Naive thymus-derived CD8-positive, alpha-beta T cell (primary cell): ENCODE data around the gene TAOK2. TPM values are rescaled to one million over a fixed set of nuclear protein-coding genes. Genes with fewer than 3 reads are reported as not detected.

Source experiments
- ATAC-seq, 2 donors: fragments of 150-1000 bp; cut with Tn5 transposase in 1 of 2; sonication (Bioruptor Pico), chemical (Tn5 transposase) in 1 of 2; 1 replicate in 1 of 2; 2 replicates in 1 of 2; pipeline ENCODE4 v1.10.0; 2021; ENCODE audit warnings: mild to moderate bottlenecking in 2 of 2, moderate library complexity in 2 of 2
- POLR2A ChIA-PET: fragments of 350-600 bp; sonication (Branson Sonifier 250); formaldehyde crosslinking; loops from one replicate; lab custom pipeline; 2021; ENCODE audit warnings: antibody characterized with exemption; lab: Charles Lee
- DNase-seq, 10 donors: peaks; one replicate each; pipeline versions ENCODE4 v3.0.0 to v3.0.0-alpha.2; 2020 to 2022
- H3K27ac Mint-ChIP-seq, 10 donors: one replicate each; pipeline ENCODE4 v1.8.0; 2020 to 2022; ENCODE audit warnings: mild to moderate bottlenecking in 10 of 10, mixed read lengths in 10 of 10, moderate library complexity in 4 of 10, inconsistent platforms in 1 of 10
- H3K27me3 Mint-ChIP-seq, 5 donors: one replicate each; pipeline ENCODE4 v1.8.0; 2021 to 2022; ENCODE audit warnings: mixed read lengths in 5 of 5
- H3K36me3 Mint-ChIP-seq, 3 donors: one replicate each; pipeline ENCODE4 v1.8.0; 2020 to 2022; ENCODE audit warnings: mixed read lengths in 3 of 3, mild to moderate bottlenecking in 2 of 3, inconsistent platforms in 1 of 3
- H3K4me1 Mint-ChIP-seq, 4 donors: one replicate each; pipeline ENCODE4 v1.8.0; 2021 to 2022; ENCODE audit warnings: mixed read lengths in 4 of 4
- H3K4me3 Mint-ChIP-seq, 10 donors: one replicate each; pipeline ENCODE4 v1.8.0; 2020 to 2022; ENCODE audit warnings: mild to moderate bottlenecking in 10 of 10, mixed read lengths in 10 of 10, moderate library complexity in 6 of 10, inconsistent platforms in 1 of 10
- H3K9me3 Mint-ChIP-seq, 9 donors: one replicate each; pipeline ENCODE4 v1.8.0; 2020 to 2022; ENCODE audit warnings: mixed read lengths in 9 of 9, mild to moderate bottlenecking in 3 of 9, inconsistent platforms in 1 of 9, moderate library complexity in 1 of 9
- polyA plus RNA-seq, 3 donors: library from polyadenylated mRNA; unstranded; fragments of 300-500 nt; fragmentation: Illumina TruSeq; gene quantifications; one replicate each; pipeline ENCODE4 v1.2.3, GENCODE V29; 2021
- total RNA-seq, 8 experiments: library from RNA in 2 of 8; stranded (reverse) in 2 of 8; gene quantifications; one replicate each; pipeline ENCODE4 v1.2.3 and lab custom pipeline; 2021 to 2026

TAOK2 gene
- total and polyA plus RNA-seq, 5 experiments from 2014 or later = 2.6 to 42.6 (median 6.6) TPM

DNA sequence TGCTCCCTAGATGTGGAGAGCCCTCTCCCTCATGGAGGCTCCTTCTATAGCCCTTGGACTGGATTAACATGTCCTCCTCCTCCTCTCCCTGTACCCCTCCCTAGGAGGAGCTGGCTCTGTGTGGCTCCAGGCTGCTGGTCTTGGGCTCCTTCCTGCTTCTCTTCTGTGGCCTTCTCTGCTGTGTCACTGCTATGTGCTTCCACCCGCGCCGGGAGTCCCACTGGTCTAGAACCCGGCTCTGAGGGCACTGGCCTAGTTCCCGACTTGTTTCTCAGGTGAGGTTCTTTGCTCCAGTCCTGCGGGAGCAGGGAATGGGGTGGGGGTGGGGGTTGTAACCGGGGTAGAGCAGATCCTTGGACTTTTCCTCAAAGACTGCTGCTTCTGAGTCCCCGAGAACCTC, 2.4 kb upstream of the TAOK2 start:
- no peak for DNase-seq
- Mint-ChIP-seq H3K9me3 (no peaks in the 10 kb centered on the region), H3K4me3 (no peak overlapping the region), H3K4me1 (peaks cover 20 to 34% (median 30%) of the 10 kb centered on the region in 4 donors), H3K27me3 (no peaks in the 10 kb centered on the region), H3K36me3 (peaks cover 6 to 26% (median 7%) of the 10 kb centered on the region in 3 donors), H3K27ac (peak overlapping the region in 2 of 10 donors; percentile 46 to 66)
- no peak for ATAC-seq
- POLR2A ChIA-PET = interaction anchor here (2.8 kb wide), 1 partner anchor 9 kb away, joined by 43 read pairs; the partner anchor contains the start of gene TMEM219

DNA sequence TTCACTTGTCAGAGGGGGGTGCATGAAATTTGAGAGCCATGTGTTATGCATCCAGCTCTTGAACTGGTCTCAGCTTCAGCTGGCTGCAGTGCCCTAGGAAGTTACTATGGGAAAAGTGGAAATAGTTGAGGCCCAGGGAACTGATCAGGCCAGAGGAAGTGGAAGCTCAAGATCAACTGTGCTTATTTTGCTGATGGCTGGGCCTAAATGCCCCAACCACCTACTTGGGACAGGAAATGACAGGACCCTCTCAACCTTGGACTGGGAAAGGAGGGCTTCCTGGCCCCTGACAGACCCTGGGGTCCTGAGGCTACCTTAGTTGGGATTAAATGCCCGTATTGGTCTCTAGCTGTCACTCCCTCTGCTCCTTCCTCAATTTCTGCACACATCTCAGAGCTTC, 1.2 kb upstream of the TAOK2 start:
- DNase-seq (no peak), ATAC-seq (no peak)
- Mint-ChIP-seq H3K4me3 (peak overlapping the region; percentile 1 to 98 (median 95)), H3K9me3 (no peaks in the 10 kb centered on the region), H3K36me3 (peaks cover 6 to 22% (median 7%) of the 10 kb centered on the region in 3 donors), H3K4me1 (peaks cover 20 to 43% (median 40%) of the 10 kb centered on the region in 4 donors), H3K27ac (peak overlapping the region in 9 of 10 donors; percentile 48 to 96 (median 91)), H3K27me3 (no peaks in the 10 kb centered on the region)
- POLR2A ChIA-PET = interaction anchor here (0.6 to 2.8 kb wide), 7 partner anchors 11 to 301 kb away, joined by 3 to 43 read pairs (median 8); partner anchors contain the start of genes ALDOA, HIRIP3, INO80E and KCTD13

DNA sequence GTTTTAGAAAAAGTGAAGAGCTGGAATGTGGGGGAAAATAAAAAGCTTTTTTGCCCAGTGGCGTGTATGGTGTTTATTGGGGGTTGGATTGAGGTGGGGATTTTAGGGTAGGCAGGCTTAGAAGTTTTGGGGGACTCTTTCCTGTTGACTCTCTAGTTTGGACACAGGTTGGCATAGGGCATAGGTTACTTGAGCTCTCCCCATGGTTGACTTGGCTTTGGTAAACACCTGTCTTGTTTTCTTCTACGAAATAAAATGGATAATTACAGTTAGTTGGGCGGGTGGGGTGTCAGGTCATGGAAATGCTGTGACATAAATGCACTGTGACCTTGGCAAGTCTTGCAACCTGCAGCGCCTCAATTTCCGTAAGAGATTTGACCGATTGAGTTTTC, 680 bp upstream of the TAOK2 start:
- Mint-ChIP-seq H3K27me3 (no peaks in the 10 kb centered on the region), H3K9me3 (no peaks in the 10 kb centered on the region), H3K4me3 (peak overlapping the region; percentile 82 to 98 (median 95)), H3K27ac (peak overlapping the region; percentile 48 to 96 (median 91)), H3K36me3 (peaks cover 6 to 25% (median 7%) of the 10 kb centered on the region in 3 donors), H3K4me1 (peaks cover 20 to 43% (median 40%) of the 10 kb centered on the region in 4 donors)
- DNase-seq = no peak
- no peak for ATAC-seq
- POLR2A ChIA-PET = interaction anchor here (0.6 to 2.8 kb wide), 19 partner anchors 8 to 445 kb away, joined by 3 to 43 read pairs (median 4); partner anchors contain the start of genes ALDOA, ASPHD1, CDIPT and HIRIP3

DNA sequence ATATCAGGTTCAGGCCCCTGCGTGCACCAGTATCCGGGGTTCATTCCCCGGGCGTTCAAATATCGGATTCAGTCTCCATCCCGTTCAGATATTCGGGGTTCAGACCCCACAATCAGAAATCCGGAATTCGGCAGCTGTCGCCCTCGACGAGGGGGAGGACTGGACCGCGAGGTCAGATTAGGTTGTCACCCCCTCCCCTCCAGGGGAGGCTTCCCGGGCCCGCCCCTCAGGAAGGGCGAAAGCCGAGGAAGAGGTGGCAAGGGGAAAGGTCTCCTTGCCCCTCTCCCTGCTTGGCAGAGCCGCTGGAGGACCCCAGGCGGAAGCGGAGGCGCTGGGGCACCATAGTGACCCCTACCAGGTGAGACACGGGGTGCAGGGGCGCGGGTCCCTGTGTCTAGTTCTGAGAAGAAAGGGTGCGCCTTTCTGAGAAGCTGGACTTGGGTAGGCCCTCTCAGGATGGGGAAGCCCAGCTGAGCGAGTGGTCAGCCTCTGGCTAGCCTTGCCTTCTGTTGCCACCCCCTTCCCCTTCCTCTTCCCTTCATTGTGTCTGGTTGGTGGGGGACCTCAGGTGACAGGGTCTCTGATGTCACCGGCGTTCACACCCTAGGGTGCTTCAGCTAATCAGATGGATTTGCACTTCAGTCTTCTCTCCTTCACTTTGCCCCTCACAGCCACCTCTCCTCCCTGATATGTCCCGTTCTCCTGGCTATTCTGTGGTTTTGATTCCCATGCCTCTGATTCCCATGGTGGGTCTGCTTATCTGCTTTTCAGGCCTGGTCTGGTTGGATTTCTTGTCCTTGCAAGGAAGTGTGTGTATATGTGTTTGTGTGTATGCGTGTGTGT, 844 bp downstream of the TAOK2 start:
- Mint-ChIP-seq H3K36me3 (peaks cover 0 to 26% (median 9%) of the 10 kb centered on the region in 3 donors), H3K27ac (peak overlapping the region; percentile 66 to 96 (median 90)), H3K27me3 (no peaks in the 10 kb centered on the region), H3K4me1 (peaks cover 19 to 43% (median 39%) of the 10 kb centered on the region in 4 donors), H3K9me3 (no peaks in the 10 kb centered on the region), H3K4me3 (peak overlapping the region; percentile 82 to 98 (median 95))
- DNase-seq = peak in 3 of 10 donors; percentile 9 to 23 (median 15)
- ATAC-seq = no peak
- POLR2A ChIA-PET = interaction anchor here (0.8 to 2.8 kb wide), 7 partner anchors 13 to 168 kb away, joined by 3 to 29 read pairs (median 6); partner anchors contain the start of genes ALDOA, KCTD13, MAZ and TMEM219

DNA sequence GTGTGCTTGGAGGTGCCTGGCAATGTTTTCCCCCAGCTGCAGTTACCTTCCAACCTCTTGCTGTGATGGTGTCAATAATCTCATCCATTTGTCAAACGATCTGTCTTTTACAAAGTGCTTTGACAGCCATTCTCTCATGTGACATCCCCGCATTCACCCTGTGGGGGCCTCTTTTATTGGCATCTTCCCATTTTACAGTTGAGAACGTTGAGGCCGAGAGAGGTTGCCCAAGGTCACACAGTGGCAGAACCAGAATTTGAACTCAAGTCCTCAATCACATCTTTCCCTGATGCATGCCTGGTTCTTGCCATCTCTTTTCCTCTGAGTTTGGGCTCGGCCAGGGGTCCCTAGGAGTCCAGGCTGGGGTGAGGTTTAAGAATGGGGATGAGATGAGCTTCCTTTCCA, 1.5 kb downstream of the TAOK2 start:
- DNase-seq = no peak
- Mint-ChIP-seq H3K36me3 (peaks cover 0 to 31% (median 9%) of the 10 kb centered on the region in 3 donors), H3K27ac (peak overlapping the region; percentile 43 to 94 (median 88)), H3K27me3 (no peaks in the 10 kb centered on the region), H3K4me3 (peak overlapping the region; percentile 82 to 98 (median 95)), H3K4me1 (peaks cover 19 to 43% (median 39%) of the 10 kb centered on the region in 4 donors), H3K9me3 (no peaks in the 10 kb centered on the region)
- POLR2A ChIA-PET = interaction anchor here (0.8 to 2.8 kb wide), 5 partner anchors 13 to 50 kb away, joined by 3 to 29 read pairs (median 7); partner anchors contain the start of genes KCTD13 and TMEM219
- ATAC-seq = no peak

DNA sequence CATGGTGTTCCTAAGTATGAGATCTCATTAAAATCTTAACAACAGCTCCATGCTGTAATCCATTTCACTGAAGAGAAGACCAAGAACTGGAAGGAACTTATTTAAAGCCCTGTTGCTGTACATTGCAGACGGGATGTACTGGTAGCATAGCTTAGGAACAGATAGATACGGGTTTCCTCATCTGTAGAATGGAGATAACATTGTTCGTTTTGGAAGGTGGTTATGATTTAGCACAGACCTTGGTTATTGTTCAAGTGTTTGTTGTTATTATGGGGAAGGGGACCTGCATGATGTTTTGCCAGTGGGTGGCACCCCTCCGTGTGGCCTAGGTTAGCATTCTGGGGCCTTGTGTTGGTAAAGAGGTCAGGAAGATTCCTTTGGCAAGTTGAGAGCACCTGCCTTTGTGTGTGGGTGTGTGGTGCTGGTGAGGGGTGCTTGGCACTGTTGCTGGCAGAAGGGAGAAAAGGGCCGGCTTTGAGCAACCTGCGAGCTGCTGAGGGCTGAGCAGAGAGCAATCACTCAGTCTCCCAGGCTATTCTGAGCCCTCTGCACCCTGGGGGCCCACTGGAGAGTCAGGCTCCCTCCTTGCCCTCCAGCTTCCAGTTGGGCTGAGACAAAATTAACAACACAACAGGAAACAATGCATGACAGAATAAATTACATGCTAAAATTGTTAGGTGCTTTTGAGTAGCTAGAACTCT, 2.3 kb downstream of the TAOK2 start:
- Mint-ChIP-seq H3K27me3 (no peaks in the 10 kb centered on the region), H3K36me3 (peaks cover 0 to 31% (median 5%) of the 10 kb centered on the region in 3 donors), H3K27ac (peak overlapping the region; percentile 50 to 92 (median 85)), H3K4me1 (peaks cover 19 to 43% (median 39%) of the 10 kb centered on the region in 4 donors), H3K9me3 (no peaks in the 10 kb centered on the region), H3K4me3 (peak overlapping the region in 9 of 10 donors; percentile 82 to 98 (median 95))
- no peak for ATAC-seq
- no peak for DNase-seq
- POLR2A ChIA-PET = interaction anchor here (0.6 to 1.7 kb wide), 4 partner anchors 14 to 154 kb away, joined by 3 to 7 read pairs (median 6); partner anchors contain the start of genes KCTD13 and TMEM219

DNA sequence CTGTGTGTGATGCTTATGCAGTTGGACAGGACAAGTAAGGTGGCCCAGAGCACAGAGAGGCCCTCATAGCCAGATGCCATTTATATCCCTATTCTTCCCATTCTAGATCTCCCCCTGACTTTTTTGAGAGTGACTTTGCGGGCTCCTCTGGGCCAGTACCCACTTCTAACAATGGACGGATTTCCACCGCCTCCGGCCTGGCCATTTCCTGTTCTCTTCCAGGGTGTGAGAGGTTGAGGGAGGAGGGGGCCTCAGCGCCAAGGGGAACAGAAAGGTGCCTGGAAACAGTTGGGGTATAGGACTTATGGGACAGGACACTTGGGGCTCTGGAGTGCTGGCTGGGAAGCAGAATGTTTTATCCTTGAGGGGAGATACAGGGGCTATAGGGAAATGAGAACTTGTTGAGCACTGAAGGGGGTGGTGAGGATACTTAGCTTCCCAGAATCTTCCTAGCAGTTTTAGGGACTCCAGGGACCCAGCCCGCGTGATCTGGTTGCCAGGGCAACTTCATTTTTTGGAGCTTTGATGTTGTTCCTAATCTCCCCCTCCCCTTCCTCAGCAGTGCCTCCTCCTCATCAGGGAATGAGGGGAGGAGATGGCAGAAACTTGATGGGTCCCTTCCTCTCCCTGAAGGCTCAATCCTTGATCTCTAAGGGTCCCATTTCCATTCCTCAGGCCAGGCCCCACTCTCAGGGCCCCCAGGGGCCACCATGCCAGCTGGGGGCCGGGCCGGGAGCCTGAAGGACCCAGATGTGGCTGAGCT, 3.6 kb downstream of the TAOK2 start:
- peak overlapping the region in 6 of 10 donors; percentile 25 to 85 (median 42) for H3K27ac Mint-ChIP-seq
- DNase-seq = no peak

DNA sequence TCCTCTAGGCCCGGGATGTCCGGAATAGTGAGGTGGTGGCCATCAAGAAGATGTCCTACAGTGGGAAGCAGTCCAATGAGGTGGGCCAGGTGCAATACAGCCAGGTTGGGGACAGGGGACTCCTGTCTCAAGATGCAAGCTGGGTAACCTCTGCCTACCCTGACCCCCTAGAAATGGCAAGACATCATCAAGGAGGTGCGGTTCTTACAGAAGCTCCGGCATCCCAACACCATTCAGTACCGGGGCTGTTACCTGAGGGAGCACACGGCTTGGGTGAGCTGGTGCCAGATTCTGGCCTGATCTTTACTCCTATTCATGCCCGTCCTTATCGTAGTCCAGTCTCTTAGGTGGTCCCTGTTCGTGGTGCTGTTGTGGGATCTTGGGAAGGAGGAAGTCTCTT, 4.4 kb downstream of the TAOK2 start:
- Mint-ChIP-seq H3K36me3 (peaks cover 0 to 43% (median 5%) of the 10 kb centered on the region in 3 donors), H3K27me3 (no peaks in the 10 kb centered on the region), H3K9me3 (no peaks in the 10 kb centered on the region), H3K27ac (peak overlapping the region in 2 of 10 donors; percentile 15 to 27), H3K4me3 (no peak overlapping the region), H3K4me1 (peaks cover 16 to 39% (median 33%) of the 10 kb centered on the region in 4 donors)
- DNase-seq (no peak), ATAC-seq (no peak)
- POLR2A ChIA-PET = no interaction called here

More for the DNA sequence above, 3.6 kb downstream of the TAOK2 start:
- Mint-ChIP-seq H3K9me3 (no peaks in the 10 kb centered on the region), H3K36me3 (peaks cover 0 to 35% (median 5%) of the 10 kb centered on the region in 3 donors), H3K4me3 (peak overlapping the region in 2 of 10 donors; percentile 20 to 96), H3K27me3 (no peaks in the 10 kb centered on the region), H3K4me1 (peaks cover 19 to 43% (median 39%) of the 10 kb centered on the region in 4 donors)
- POLR2A ChIA-PET = interaction anchor here (1.7 kb wide), 1 partner anchor 16 kb away, joined by 6 read pairs; no protein-coding TSS in a partner anchor
- no peak for ATAC-seq

DNA sequence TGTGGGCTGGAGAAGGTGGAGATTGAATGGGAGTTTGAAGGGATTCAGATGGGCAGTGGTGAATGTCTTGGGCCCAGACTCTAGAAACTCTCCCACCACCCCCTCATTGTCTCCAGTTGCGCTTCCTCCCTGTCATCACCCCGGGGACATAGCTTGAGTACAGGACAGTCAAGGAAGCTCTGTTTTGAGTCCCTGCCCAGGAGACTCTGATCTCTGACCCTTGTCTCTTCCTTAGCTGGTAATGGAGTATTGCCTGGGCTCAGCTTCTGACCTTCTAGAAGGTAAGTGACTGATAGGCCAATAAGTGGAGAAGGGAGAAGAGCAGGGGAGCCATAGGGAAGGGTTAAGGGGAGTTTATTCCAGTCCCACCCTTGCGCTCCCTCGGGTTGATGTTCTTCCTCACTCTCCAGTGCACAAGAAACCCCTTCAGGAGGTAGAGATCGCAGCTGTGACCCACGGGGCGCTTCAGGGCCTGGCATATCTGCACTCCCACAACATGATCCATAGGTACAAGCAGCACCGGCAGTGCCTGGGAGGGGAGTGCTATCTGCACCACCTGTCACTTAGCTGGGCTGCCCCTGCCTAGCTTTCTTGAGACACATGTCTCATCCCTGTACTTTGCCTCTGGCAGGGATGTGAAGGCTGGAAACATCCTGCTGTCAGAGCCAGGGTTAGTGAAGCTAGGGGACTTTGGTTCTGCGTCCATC, 5.0 kb downstream of the TAOK2 start:
- Mint-ChIP-seq H3K36me3 (peaks cover 0 to 50% (median 5%) of the 10 kb centered on the region in 3 donors), H3K4me3 (no peak overlapping the region), H3K4me1 (peaks cover 15 to 33% (median 29%) of the 10 kb centered on the region in 4 donors), H3K27me3 (no peaks in the 10 kb centered on the region), H3K9me3 (no peaks in the 10 kb centered on the region), H3K27ac (peak overlapping the region in 2 of 10 donors; percentile 27 to 40)
- ATAC-seq (no peak), DNase-seq (no peak)
- POLR2A ChIA-PET = no interaction called here

DNA sequence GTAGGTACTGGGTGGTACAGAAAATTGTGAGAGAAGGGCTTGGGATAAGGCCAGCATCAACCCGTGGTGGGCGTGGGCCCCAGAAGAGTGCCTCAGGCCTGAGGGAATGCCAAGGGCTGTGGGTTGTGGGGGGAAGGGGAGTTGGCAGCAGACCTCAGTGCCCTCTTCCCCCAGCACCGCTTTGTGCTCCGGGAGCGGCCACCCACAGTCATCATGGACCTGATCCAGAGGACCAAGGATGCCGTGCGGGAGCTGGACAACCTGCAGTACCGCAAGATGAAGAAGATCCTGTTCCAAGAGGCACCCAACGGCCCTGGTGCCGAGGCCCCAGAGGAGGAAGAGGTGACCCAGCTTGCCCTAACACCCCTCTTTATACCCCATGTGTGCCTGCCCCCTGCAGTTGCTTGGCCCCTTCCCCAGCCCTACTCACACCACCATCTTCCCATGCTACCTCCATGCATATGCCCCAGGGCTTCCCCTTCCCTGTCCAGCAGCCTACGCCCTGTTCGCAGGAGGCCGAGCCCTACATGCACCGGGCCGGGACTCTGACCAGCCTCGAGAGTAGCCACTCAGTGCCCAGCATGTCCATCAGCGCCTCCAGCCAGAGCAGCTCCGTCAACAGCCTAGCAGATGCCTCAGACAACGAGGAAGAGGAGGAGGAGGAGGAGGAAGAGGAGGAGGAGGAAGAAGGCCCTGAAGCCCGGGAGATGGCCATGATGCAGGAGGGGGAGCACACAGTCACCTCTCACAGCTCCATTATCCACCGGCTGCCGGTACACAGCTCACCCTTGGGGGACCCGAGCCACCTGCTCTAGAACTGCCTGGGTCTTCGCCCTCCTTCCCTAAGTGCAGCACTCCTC, 9.1 kb downstream of the TAOK2 start:
- no peaks in the 10 kb centered on the region for H3K9me3 Mint-ChIP-seq
- no peak for DNase-seq
- ATAC-seq = no peak
- H3K36me3 Mint-ChIP-seq = peaks cover 0 to 81% (median 7%) of the 10 kb centered on the region in 3 donors
- POLR2A ChIA-PET = interaction anchor here (0.6 kb wide), 2 partner anchors 11 kb away, joined by 3 read pairs; no protein-coding TSS in a partner anchor
- H3K4me3 Mint-ChIP-seq = no peak overlapping the region
- peaks cover 0 to 4% (median under 1%) of the 10 kb centered on the region in 4 donors for H3K4me1 Mint-ChIP-seq
- H3K27me3 Mint-ChIP-seq = no peaks in the 10 kb centered on the region
- H3K27ac Mint-ChIP-seq = peak overlapping the region in 1 of 10 donors; percentile 15
